HG02623 (cell line): ENCODE data around the gene CUL2.

ENCODE experiments used
- ATAC-seq: cut with Tn5 transposase; IDR thresholded peaks from one replicate; pipeline ENCODE4 v1.9.1; 2021; ENCODE audit warnings: moderate library complexity; ENCODE audit not compliant: unreplicated experiment

CUL2 gene

DNA sequence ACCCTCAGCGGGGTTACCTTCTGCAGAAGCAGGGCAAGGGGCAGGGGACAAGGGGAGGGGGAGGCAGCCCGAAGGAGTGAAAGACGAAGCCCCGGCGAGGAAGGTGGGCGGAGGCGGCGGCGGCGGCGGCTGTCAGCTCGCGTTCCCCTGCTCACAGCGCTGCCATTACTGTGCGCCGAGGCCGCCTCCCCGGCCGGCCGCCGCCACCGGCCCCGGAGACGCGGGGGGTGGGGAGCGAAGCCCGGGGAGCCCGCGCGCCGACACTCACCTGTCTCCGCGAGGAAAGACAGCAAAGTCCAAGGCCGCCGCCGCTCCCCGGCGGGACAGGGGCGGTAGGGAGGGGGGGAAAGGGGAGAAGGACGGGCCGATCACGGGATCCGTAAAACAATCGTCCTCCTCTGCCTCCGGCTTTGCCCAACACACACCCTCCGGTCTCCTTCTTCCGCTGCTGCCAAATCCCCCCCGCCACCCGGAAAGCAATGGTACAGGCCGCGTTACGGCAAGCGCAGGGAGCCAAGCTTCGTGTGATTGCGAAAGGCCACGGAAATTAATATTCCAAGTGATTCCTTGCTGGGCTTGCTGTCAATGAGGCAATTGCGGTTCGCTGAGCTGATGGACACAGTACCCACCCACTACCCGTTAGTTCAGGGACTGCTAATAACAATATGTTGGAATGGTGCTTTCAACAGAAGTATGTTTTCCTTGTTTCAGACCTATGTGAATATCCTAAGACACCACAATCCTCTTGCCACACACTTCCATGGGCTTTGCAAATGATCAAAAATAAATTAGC, at the start of gene CUL2:
Gene CUL2, minus strand, starts transcription at position 180 of the 793 bp plus-strand sequence. CDS start 19,024 bp downstream, outside the sequence.
- ATAC-seq: peak; percentile 90

DNA sequence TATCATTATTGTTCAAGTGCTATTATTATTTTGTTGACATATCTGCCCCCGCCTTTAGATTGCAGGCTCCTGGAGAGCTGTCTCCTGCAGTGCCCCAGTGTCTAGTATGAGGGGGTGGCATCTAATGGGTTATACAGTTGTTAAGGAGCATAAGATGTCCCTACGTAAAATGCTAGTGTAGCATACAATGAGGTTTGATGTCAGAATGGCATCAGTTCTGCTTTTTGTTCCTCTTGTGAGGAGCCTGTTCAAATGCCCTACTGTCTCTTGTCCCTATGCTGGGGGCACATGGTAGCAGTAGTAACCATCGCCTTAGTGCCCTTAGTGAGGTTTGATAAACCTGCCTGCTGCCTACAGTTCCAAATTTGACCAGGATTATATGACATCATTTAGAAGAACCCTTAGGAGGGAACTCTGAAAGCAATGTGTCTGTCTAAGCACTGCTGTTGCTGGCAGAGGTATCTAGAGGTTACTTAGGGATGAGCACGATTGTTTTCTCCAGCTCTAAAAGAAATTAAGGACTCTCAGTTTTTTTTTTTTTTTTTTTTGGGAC, 46.2 kb upstream of the CUL2 start:
- ATAC-seq: peak; percentile 41

DNA sequence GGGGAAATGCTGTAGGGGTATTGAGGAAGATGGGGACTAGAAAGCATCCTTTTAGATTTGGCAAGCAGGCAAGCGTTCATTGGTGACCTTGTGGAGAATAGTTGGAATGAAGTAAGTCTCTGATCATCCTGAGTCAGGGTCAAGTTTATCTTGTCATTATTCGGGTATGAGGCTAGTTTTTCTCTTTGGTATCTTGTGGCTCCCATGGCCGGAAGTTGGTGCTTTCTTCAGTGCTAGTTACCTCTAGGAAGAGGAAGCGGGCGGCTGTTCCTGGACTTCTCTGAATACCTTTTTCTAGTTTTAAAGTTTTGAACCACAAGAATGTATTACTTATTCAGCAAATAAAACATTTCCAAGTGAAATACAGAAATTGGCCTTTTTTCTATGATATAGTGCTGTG, 45.7 kb upstream of the CUL2 start:
- no peak for ATAC-seq

DNA sequence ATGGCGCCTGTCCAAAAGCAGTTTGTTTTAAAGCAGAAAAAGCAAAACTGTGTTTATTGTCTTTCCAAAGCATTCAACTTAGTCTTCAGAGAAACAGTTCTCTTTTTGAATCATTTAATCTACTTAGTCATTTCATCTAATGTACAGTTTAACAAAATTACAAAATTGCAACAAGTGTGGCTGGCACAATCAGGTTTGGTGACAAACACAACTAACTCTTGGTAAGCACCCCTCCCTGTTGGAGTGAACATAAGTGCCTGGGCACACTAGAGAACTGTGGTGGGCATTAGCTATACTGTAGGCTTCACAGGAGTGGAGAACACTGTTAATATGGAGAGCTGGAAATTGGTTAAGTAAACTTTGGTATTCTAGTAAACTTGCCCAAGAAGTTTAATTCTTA, 43.4 kb upstream of the CUL2 start:
- ATAC-seq: no peak

DNA sequence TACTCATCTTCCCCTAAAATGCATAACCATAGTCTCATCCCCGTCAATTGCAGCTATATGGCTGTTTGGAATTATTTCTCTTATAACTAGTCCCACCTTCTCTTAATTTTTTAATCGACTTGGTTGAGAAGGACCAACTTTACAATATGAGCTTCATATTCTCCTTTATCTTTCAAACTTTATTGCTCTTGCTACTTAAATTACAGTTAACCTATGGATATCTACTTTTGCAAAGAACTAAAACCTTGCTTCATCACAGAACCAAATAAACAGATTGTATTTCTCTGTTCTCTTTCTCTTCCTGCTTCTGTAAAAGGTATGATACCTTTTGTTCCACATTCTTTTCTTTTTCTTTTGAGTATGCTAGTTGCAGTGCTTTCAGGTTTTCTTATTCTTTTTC, 42.6 kb upstream of the CUL2 start:
- no peak for ATAC-seq

DNA sequence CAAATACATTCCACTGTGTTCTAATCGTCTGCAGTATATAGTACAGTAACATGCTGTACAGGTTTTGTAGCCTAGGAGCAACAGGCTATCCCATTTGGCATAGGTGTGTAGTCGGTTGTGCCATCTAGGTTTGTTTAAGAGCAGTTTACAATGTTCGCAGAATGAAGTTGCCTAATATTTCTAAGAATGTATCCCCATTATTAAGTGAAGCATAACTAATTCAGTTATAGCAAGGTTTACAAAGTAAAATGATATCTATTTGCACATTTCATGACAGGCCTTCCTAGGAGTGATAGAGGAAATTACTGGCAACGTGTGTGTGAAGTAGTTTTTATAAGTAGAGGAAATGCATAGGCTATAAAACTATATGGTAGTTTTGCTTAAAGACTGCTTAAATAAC, 40.5 kb upstream of the CUL2 start:
- ATAC-seq: no peak

DNA sequence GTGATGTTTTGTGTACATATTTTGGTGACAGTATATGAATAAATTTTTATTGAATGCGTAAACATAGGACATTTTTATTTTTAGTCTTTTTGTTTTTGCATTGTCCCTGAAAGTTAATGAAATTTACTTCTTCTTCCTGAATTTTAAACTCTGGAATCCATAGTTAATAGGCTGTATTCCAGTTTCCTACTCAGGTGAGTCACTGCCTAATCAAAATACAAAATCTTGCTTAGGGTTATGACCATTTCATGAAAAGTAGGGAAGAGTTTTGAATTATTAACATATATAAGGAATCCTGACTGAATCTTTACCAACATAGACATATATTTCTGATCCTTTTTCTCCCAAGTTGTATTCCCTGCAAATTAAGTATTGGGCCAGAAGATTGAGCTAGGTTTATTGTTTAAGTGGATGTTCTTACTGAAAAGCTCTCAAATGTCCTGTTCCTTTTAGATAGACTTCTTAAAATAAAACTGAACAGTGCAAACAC, 39.1 kb upstream of the CUL2 start:
- no peak for ATAC-seq

DNA sequence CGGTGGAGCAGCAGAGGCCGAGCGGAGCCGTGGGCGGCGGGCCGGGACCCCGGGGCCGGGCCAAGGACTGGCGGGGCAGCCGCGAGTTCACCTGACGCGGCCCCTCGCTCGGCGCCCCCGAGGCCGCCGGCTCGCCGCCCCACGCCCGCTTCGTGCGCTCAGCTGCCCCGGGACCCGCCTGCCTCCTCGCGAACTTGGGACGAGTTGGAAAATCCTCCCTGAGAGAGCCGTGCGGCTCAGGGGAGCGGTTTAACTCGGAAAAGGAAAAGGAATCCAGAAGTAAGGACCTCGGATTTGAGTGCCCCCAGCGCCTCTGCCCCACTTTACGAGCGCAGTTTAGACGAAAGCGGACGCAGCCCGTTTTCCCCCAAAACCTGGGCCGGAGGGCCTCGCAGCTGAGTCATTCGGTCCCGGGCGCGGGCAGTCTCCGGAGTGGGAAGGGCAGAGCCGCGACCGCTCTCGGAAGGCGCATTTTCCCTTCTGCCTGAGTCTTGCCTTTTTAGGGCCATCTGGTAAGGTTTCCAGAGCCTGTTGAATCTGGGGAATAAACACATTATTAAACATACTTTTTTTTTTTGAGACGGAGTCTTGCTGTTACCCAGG, 37.2 kb upstream of the CUL2 start:
- ATAC-seq: peak; percentile 11

DNA sequence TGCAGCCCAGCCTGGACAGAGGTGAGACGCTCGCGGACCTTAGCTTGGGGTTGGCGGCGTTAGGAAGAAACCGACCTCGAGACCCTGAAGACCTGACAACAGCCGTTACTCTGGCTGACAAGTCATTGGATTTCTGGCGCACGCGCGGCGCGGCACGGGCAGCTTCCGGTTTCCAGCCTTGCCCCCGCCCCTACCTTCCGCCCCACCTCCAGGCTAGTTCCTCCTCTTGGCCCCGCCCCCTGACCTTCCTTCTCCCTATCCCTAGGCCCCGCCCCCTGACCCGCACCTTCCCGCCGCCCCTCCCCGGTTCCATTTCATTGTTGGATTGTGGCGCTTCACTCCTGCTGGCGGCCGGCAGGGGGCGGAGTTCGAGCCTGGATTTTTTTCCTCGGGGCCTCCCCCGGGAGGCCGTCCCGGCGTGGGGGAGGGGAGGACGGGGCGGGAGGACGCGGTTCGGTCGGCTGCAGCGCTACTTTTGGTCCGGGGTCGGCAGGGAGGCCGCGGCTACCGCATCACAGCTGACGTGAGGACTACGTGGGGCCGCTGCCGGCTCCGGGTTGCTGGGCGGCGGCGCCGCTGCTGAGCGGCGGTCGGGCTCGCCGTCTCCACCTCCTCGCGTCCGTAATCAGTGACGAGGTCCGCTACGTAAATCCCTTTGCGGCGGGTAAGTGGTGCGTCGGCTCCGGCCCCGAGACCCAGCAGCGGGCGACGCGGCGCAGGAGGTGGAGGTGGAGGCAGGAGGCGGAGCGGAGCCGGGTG, 36.6 kb upstream of the CUL2 start, which contains the start of gene CREM:
Gene CREM, plus strand, starts transcription at position 317 of the 759 bp plus-strand sequence. CDS start 10,990 bp downstream, outside the sequence.
- peak; percentile 72 for ATAC-seq

DNA sequence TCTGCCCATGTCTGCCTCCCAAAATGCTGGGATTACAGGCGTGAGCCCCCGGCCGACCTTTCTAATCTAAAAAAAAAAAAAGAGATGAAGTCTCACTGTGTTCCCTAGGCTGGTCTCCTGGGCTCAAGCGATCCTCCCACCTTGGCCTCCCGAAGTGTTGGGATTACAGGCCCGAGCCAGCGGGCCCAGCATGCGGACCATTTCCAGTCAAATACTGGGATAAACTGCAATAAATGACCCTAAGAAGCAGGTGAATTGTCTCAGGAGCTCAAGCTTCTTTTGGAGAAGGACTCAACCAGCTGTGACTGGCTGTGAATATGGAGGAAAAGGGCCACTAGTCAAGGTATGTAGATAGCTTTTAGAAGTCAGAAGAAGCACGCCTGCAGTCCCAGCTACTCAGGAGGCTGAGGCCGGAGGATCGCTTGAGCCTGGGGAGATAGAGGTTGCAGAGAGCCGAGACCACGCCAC, 36.0 kb upstream of the CUL2 start:
- no peak for ATAC-seq

DNA sequence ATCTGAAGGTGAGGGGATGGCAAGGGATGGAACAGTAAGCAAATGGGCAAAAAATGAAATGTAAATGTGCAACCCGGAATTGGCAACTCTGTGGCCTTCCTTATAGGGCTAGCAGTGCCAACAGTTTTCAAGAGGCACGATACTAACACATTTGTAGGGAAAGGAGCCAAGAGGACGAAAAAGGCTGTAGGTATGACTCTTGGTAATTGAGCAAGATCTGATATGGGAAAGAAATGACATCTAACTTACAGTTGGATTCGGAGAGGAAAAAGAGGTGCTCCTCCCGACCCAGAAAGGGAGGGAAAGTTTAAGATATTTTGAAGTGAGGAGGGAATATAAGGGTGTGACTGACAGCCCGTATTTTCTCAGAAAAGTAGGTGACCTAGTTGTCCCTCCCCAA, 34.4 kb upstream of the CUL2 start:
- no peak for ATAC-seq

DNA sequence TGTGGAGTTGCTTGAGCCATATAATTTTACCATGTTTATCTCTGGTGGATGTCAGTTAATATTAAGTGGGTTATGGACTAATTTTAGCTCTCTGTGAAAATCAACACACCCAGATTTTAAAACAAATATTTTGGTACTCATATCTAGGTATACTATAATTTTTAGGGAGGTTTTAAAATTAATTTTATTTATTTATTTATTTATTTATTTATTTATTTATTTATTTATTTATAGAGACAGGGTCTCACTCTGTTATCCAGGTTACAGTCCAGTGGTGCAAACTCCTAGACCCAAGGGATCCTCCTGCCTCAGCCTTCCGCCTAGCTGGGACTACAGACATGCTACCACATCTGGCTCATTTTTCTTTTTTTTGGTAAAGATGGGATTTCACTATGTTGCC, 29.2 kb upstream of the CUL2 start:
- no peak for ATAC-seq

DNA sequence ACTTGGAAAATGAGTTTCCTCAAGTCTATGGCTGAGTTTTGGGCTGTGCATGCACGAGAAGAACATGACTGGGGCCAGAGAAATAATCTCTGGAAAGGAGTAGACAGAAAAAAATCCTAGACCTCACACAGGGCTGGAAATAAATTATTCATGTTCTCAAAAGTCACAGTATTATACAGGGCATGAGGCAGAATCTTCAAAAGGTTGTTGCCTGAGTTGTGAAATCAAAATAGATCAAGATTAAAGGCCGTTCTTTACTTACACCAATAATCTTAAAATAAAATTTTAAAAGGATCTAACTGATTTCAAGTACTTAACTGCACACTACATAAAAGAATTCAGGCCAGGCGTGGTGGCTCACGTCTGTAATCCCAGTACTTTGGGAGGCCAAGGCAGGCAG, 22.4 kb upstream of the CUL2 start:
- no peak for ATAC-seq

DNA sequence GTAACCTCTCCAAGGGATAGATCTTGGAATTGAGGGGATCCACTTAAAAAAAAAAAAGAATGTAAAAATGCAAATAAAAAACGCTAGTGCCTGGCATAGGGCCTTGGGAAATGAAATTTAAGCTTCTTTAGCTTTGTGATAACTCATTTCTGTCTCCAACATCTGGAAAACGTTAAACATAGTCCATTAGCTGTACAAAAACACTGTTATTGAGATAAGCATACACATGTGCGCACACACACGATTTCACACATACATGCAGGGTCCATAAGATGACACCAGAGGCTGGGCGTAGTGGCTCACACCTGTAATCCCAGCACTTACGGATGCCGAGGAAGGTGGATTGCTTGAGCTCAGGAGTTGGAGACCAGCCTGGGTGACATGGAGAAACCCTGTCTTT, 13.7 kb upstream of the CUL2 start:
- ATAC-seq: no peak

DNA sequence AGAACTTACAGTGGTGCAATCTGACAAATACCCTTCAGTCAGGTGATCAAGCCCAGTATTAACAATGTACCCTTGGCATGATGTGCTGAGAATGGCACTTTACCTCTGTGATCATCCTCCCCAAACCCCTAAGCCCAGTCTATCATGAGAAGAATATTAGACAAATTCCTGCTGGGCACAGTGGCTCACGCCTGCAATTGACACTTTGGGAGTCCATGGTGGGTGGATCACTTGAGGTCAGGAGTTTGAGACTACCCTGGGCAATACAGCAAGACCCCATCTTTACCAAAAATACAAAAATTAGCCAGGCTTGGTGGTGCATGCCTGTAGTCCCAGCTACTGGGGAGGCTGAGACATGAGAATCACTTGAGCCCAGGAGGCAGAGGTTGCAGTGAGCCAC, 7.4 kb upstream of the CUL2 start:
- no peak for ATAC-seq

DNA sequence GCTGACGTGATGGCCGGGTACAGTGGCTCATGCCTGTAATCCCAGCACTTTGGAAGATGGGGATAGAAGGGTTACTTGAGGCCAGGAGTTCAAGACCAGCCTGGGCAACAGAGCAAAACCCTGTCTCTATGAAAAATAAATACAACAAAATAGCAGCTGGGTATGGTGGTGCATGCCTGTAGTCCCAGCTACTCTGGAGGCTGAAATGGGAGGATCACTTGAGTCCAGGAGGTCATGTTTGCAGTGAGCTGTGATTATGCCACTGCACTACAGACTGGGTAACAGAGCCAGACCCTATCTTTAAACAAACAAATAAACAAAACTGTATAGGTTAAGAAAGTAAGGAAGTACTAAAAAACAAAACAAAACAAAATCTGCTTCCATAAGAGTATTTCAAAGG, 6.2 kb upstream of the CUL2 start:
- no peak for ATAC-seq

DNA sequence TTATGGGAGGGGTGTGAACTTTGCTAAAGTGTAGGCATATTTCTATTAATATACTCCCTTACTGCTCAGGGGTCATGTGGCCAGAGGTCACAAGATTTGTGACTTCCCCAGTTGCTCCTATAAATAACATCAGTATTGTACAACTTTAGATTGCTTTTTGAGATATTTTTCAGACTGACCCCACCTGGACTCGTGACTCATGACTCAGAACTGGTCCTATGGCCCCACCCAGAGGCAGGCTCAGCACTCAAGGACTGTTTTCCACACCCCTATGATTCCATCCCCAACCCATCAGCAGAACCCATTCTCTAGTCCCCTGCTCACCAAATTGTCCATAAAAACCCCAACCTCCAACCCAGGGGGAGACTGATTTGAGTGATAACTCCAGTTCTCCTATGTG, 2.7 kb upstream of the CUL2 start:
- ATAC-seq: no peak

DNA sequence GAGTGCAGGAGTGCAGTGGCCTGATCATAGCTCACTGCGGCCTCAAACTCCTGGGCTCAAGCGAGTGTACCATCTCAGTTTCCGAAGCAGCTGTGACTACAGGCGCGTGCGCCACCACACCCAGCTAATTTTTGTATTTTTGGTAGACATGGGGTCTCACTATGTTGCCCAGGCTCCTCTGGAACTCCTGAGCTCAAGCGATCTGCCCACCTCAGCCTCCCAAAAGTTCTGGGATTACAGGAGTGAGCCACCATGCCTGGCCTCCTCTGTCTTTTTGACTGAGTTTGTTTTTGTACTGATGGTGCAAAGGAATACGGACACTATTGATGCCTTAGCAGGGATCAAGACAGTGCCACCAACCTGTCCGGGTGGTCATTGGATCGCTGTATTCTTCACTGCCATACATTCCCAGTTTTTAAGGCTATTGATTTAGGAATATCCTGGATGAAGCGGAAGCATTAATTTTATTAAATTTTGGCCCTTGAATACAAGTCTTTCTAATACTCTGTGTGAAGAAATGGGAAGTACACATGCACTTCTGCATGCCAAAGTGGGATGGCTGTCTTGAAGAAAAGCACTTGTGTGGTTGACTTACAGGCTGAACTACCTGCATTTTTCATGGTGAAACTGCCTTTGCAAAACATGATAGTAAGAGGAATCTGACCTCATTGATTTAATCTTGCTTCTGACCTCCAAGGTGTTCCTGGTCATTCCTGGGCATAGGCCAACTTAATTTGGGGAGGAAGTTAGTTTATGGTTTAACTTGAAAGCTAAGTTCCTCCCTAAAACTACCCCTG, 2.1 kb upstream of the CUL2 start:
- ATAC-seq: no peak

DNA sequence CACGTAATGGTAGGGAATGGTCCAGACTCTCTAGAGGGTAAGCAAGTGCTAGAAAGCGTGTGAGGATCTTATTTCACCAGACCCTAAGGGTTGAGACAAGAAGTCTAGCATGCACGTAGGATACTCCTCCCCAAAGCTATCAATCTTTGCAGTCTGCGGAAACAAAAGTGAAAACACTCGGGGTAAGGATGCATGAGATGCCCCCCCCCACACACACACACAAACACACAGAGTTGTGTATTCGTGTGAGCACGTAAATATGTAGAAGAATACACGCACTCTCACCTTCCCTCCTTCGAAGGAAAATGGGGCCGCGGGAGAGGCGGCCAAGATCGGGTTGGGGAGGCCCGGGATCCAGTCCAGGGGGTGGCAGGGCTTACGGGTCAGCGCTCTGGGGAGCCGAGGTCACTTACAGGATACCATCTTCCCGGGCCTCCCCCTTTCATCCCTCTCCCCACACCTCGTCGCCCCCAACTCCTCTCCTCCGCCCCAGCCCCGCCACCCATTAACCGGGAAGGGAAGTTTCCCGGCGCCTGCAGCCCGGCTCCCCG, 455 bp downstream of the CUL2 start:
- peak; percentile 35 for ATAC-seq

DNA sequence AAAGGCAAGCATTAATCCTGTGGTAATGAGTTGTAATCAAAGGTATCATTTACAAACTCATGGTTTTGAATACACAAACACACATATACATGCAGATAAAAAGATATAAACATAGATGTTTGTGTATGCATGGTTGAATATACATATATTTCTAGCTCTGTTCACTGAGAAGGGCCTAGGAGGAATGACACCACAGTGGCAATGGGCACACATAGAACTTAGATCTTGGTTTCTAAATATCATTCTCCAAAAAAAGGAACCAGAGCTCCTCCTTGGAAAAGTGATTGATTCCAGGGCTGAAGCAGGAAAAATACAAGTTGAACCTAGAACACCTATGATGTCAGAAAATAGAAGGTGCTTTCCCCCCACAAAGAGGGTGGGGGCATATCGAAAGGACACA, 6.9 kb downstream of the CUL2 start:
- no peak for ATAC-seq
